AG04450 (cell line): ENCODE data around the gene SEMA4A. TPM values are rescaled to one million over a fixed set of nuclear protein-coding genes. Genes with fewer than 3 reads are reported as not detected.
A peak's percentile ranks its signal among the peaks of the same experiment; 100 is the strongest.

Source experiments
- CTCF ChIA-PET: fragments of 300-600, 350-600 bp; formaldehyde crosslinking; extraction: SDS; loops from one replicate; lab custom pipeline; 2022; ENCODE audit warnings: antibody characterized with exemption, inconsistent platforms; lab: Charles Lee
- POLR2A ChIA-PET: fragments of 350-600 bp; formaldehyde crosslinking; extraction: SDS; loops from one replicate; lab custom pipeline; 2021; ENCODE audit warnings: antibody characterized with exemption, inconsistent platforms; lab: Yijun Ruan, JAX
- DNase-seq: peaks from one replicate; pipeline ENCODE4 v3.0.0-alpha.2; 2011; ENCODE audit warnings: low read depth, low spot score
- H3K27ac ChIP-seq: one replicate; pipeline ENCODE4 v1.5.1; 2012; ENCODE audit warnings: low read depth, low read length, control low read depth
- H3K27me3 ChIP-seq: one replicate; pipeline ENCODE4 v1.6.0; 2012; ENCODE audit warnings: low read length; ENCODE audit not compliant: control insufficient read depth, insufficient read depth
- H3K4me3 ChIP-seq: 2 replicates; pipeline ENCODE4 v1.5.1; 2011; ENCODE audit warnings: mild to moderate bottlenecking, low read depth, low read length, control low read depth
- H3K9me3 ChIP-seq: 2 replicates; pipeline ENCODE4 v1.5.1; 2012; ENCODE audit warnings: low read length; ENCODE audit not compliant: control insufficient read depth, insufficient read depth
- CTCF ChIP-seq: IDR thresholded peaks from 2 replicates; pipeline ENCODE4 v1.5.1; 2011; ENCODE audit warnings: low read depth, low read length, control low read depth, inconsistent platforms
- polyA plus RNA-seq: library from polyadenylated mRNA; depleted of rRNA; stranded (reverse); fragments of >200 nt; gene quantifications from 2 replicates; pipeline ENCODE4 v1.2.3, GENCODE V29; 2011

SEMA4A gene
- polyA plus RNA-seq, 1 experiment = 0.60 TPM

DNA sequence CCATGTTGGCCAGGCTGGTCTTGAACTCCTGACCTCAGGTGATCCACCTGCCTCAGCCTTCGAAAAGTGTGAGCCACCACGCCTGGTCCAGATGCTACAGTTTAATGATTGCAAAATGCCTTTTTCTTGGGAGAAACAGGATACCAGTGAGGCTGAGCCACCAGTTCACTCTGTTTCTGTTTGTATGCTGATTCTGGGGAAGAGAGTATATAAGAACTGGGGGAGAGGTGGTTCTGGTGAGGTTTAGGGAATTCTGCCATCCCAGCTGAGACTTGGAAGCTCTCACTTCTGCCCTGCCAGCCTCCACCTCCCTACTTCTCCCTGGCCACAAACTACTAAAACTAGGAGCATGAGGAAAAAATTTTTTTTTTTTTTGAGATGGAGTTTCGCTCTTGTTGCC, 51.3 kb downstream of the SEMA4A start:
- POLR2A ChIA-PET = interaction anchor here (1.8 kb wide), 1 partner anchor 8 kb away, joined by 5 read pairs; the partner anchor contains the start of gene PMF1
- Histone ChIP-seq H3K27ac (no peak overlapping the region), H3K4me3 (no peak overlapping the region), H3K9me3 (no peaks in the 10 kb centered on the region), H3K27me3 (no peaks in the 10 kb centered on the region)
- DNase-seq = no peak
- TF ChIP-seq CTCF = no peak
- CTCF ChIA-PET = interaction anchor here (0.9 kb wide), 1 partner anchor 21 kb away, joined by 7 read pairs; no protein-coding TSS in a partner anchor

DNA sequence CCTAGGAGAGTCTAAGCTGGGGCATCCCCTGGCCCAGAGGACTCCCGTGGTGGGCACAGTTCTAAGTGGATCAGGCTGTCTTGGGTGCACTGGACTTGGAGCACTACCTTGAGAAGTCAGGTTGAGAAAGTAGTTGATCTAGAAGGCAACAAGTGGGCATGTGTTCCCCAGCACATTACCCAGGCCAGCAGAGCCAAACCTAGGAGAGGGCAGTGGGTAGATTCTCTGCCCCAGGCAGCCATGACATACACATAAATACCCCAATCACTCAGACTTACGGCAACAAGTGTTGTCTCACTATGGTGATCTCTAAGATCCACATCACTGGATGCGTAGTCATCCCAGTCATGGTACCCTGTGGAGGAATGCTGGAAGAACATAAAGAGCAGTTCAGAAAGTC, 57.9 kb downstream of the SEMA4A start:
- TF ChIP-seq CTCF = no peak
- Histone ChIP-seq H3K27ac (no peak overlapping the region), H3K9me3 (no peaks in the 10 kb centered on the region), H3K4me3 (no peak overlapping the region), H3K27me3 (no peaks in the 10 kb centered on the region)
- POLR2A ChIA-PET = no interaction called here
- CTCF ChIA-PET = interaction anchor here (3.0 kb wide), 1 partner anchor 14 kb away, joined by 13 read pairs; no protein-coding TSS in a partner anchor
- no peak for DNase-seq

- no peaks in the 10 kb centered on the region for H3K27me3 ChIP-seq
- ChIA-PET CTCF (interaction anchor here (1.5 to 5.1 kb wide), 2 partner anchors 13 kb away, joined by 7 to 37 read pairs; no protein-coding TSS in a partner anchor), POLR2A (interaction anchor here (0.9 to 1.7 kb wide), 8 partner anchors 8 to 289 kb away, joined by 3 to 18 read pairs (median 5); partner anchors contain the start of genes LMNA, MEF2D and SLC25A44)
- peak overlapping the region; percentile 47 for H3K4me3 ChIP-seq
- no peaks in the 10 kb centered on the region; the same call in 1 of the 2 replicates for H3K9me3 ChIP-seq
- H3K27ac ChIP-seq = peak overlapping the region; percentile 96
- DNase-seq = no peak
- TF ChIP-seq CTCF = no peak
These were observed 58.7 kb downstream of the SEMA4A start for GRCh38 chr1:156212130-156212529.

DNA sequence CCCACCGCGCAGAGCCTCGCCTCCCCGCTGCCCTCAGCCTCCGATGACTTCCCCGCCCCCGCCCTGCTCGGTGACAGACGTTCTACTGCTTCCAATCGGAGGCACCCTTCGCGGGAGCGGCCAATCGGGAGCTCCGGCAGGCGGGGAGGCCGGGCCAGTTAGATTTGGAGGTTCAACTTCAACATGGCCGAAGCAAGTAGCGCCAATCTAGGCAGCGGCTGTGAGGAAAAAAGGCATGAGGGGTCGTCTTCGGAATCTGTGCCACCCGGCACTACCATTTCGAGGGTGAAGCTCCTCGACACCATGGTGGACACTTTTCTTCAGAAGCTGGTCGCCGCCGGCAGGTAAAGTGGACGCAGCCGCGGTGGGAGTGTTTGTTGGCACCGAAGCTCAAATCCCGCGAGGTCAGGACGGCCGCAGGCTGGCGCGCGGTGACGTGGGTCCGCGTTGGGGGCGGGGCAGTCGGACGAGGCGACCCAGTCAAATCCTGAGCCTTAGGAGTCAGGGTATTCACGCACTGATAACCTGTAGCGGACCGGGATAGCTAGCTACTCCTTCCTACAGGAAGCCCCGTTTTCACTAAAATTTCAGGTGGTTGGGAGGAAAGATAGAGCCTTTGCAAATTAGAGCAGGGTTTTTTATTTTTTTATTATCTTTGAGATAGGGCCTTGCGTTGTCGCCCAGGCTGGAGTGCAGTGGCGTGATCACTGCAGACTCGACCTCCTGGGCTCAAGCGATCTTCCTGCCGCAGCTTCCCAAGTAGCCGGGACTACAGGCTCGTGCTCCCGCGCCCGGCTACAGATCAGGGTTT, 59.7 kb downstream of the SEMA4A start, which contains the start of gene PMF1:
Gene PMF1, plus strand, starts transcription at position 175 of the 811 bp plus-strand sequence. Its CDS starts 9 bp downstream, at position 184.
- Histone ChIP-seq H3K4me3 (peak within 1 kb of the TSS; percentile 96), H3K9me3 (no peaks in the 10 kb centered on the region; the same call in 1 of the 2 replicates), H3K27me3 (no peaks in the 10 kb centered on the region), H3K27ac (peak within 1 kb of the TSS; percentile 96)
- POLR2A ChIA-PET = interaction anchor here (0.7 to 1.7 kb wide), 16 partner anchors 9 to 288 kb away, joined by 3 to 18 read pairs (median 4); partner anchors contain the start of genes LMNA, MEF2D, SLC25A44 and SMG5
- CTCF ChIA-PET = interaction anchor here (0.8 to 5.1 kb wide), 6 partner anchors 12 to 117 kb away, joined by 3 to 37 read pairs (median 5); partner anchors contain the start of gene SLC25A44
- TF ChIP-seq CTCF = no peak
- DNase-seq = peak; percentile 83
